ENCODE data around the gene GLI3. TPM values are rescaled to one million over a fixed set of nuclear protein-coding genes. Genes with fewer than 3 reads are reported as not detected.

GLI3 gene
- total RNA-seq, 2 donors from 2014 or later = 2.7 to 10.2 TPM

DNA sequence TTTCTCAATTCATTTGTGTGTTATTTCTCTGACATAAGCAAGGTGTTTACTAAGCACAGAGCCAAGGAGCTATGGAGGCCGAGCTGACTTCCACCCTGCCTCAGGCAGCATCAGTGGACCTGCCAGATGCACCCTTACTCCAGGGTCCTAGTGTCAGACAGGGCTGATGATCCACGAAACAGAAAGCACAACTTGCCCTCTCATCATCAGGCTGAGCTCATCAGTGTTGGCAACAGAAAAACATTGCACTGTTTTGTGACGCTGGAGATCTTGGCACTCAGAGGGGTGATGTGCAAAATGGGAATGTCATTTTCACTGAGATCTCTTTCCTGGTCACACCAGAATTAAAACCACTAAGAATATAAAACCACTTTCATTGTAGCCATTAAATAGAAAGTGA is 201.8 kb downstream of the GLI3 start:
- Histone ChIP-seq H3K4me1 (ENCODE audit: control insufficient read depth, insufficient read depth, low read length) (no peaks in the 10 kb centered on the region), H3K27me3 (ENCODE audit: control insufficient read depth, insufficient read depth, low read length, poor library complexity, severe bottlenecking) (no peaks in the 10 kb centered on the region), H3K9ac (ENCODE audit: extremely low read depth, low read length, poor library complexity, severe bottlenecking) (no peak overlapping the region), H3K27ac (ENCODE audit: low read depth, low read length) (no peak overlapping the region), H3K4me3 (ENCODE audit: low read length) (no peak overlapping the region), H3K36me3 (ENCODE audit: control insufficient read depth, insufficient read depth, low read length) (peaks cover 5% of the 10 kb centered on the region), H3K9me3 (ENCODE audit: control insufficient read depth, low read length) (no peaks in the 10 kb centered on the region)
- no peak overlapping the region for H3K4me3 Mint-ChIP-seq
- H3K4me1 Mint-ChIP-seq = no peaks in the 10 kb centered on the region
- no peaks in the 10 kb centered on the region for H3K36me3 Mint-ChIP-seq (ENCODE audit: low read depth)
- H3K27me3 Mint-ChIP-seq (ENCODE audit: insufficient read depth) = peaks cover under 1% of the 10 kb centered on the region
- no peak for DNase-seq
- H3K9me3 Mint-ChIP-seq = no peaks in the 10 kb centered on the region
- H3K27ac Mint-ChIP-seq = no peak overlapping the region
- 93 to 100% methylated on average over 3 of the region's 3 CpGs for WGBS, 2 experiments (ENCODE audit: insufficient coverage in 1 of 2, insufficient read length in 1 of 2)
- TF ChIP-seq CTCF (conservative IDR thresholded peaks at IDR 0.05) = no peak

DNA sequence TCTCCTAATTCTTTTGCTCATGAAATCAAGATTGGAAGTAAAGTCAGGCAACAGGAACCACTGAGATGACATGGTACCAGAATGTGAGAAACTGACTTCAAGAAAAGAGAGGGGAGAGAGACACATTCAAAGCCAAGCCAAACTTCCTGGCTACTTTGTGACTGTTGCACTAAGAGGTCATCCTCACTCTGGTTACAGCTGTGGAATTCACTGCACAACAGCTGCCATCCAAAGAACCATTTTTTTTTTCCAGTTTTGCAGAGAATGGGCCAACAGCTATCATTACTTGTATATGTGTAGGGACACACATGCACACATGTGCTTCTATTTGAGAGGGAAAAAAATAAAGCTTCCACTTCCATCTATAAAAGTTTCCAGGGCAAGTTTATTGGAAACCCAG is 203.5 kb downstream of the GLI3 start:
- TF ChIP-seq CTCF (conservative IDR thresholded peaks at IDR 0.05) = no peak
- no peaks in the 10 kb centered on the region for H3K36me3 Mint-ChIP-seq (ENCODE audit: low read depth)

DNA sequence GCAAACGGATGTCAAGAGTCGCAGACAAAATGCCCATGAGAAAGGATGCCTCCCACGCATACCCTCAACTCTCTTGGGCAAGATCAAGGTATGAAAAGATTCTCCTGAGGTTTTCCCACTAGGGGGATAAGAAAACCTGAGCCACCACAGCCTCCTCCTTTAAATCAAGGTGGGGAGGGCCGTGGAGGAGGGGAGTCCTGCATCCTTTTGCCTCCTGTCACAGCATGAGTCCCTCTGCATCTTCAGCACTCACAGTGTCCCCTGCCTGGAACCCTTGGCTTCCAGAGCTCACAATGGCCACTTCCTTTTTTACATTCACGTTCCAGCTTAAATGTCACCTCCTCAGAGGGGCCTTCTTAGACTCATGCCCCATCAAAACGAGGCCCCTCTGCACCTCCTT is 207.6 kb downstream of the GLI3 start:
- Histone ChIP-seq H3K4me1 (ENCODE audit: control insufficient read depth, insufficient read depth, low read length) (no peaks in the 10 kb centered on the region), H3K36me3 (ENCODE audit: control insufficient read depth, insufficient read depth, low read length) (no peaks in the 10 kb centered on the region), H3K4me3 (ENCODE audit: low read length) (no peak overlapping the region), H3K9ac (ENCODE audit: extremely low read depth, low read length, poor library complexity, severe bottlenecking) (no peak overlapping the region), H3K9me3 (ENCODE audit: control insufficient read depth, low read length) (no peaks in the 10 kb centered on the region), H3K27me3 (ENCODE audit: control insufficient read depth, insufficient read depth, low read length, poor library complexity, severe bottlenecking) (no peaks in the 10 kb centered on the region), H3K27ac (ENCODE audit: low read depth, low read length) (peak overlapping the region; percentile 17)
- no peaks in the 10 kb centered on the region for H3K4me1 Mint-ChIP-seq
- peaks cover 17% of the 10 kb centered on the region for H3K27me3 Mint-ChIP-seq (ENCODE audit: insufficient read depth)
- no peak overlapping the region for H3K4me3 Mint-ChIP-seq
- peak; percentile 49 for DNase-seq
- H3K9me3 Mint-ChIP-seq = no peaks in the 10 kb centered on the region
- no peaks in the 10 kb centered on the region for H3K36me3 Mint-ChIP-seq (ENCODE audit: low read depth)
- H3K27ac Mint-ChIP-seq = no peak overlapping the region
- 80 to 86% methylated on average over 3 to 6 of the region's 6 CpGs for WGBS, 2 experiments (ENCODE audit: insufficient coverage in 1 of 2, insufficient read length in 1 of 2)
- peak; percentile 19 for TF ChIP-seq CTCF (conservative IDR thresholded peaks at IDR 0.05)

More for the DNA sequence above, 203.5 kb downstream of the GLI3 start:
- H3K4me3 Mint-ChIP-seq = no peak overlapping the region
- no peaks in the 10 kb centered on the region for H3K9me3 Mint-ChIP-seq
- no peak overlapping the region for H3K27ac ChIP-seq (ENCODE audit: low read depth, low read length)
- H3K27ac Mint-ChIP-seq = no peak overlapping the region
- no peaks in the 10 kb centered on the region for H3K36me3 ChIP-seq (ENCODE audit: control insufficient read depth, insufficient read depth, low read length)
- H3K27me3 ChIP-seq (ENCODE audit: control insufficient read depth, insufficient read depth, low read length, poor library complexity, severe bottlenecking) = no peaks in the 10 kb centered on the region
- H3K4me1 Mint-ChIP-seq = no peaks in the 10 kb centered on the region
- no peaks in the 10 kb centered on the region for H3K4me1 ChIP-seq (ENCODE audit: control insufficient read depth, insufficient read depth, low read length)
- H3K4me3 ChIP-seq (ENCODE audit: low read length) = no peak overlapping the region
- H3K9me3 ChIP-seq (ENCODE audit: control insufficient read depth, low read length) = no peaks in the 10 kb centered on the region
- H3K9ac ChIP-seq (ENCODE audit: extremely low read depth, low read length, poor library complexity, severe bottlenecking) = no peak overlapping the region
- peaks cover 15% of the 10 kb centered on the region for H3K27me3 Mint-ChIP-seq (ENCODE audit: insufficient read depth)
- DNase-seq = no peak

All from endodermal cell (in vitro differentiated cells).